GM18873 (cell line): Measurements from ENCODE around the gene MAG.
"Not testable (repeated sequence)": the region's sequence is repeated elsewhere in the genome, so short reads cannot be mapped to it uniquely, and the experiment has no call there.

Source experiments
- ATAC-seq: cut with Tn5 transposase; IDR thresholded peaks from one replicate; pipeline ENCODE4 v1.9.1; 2021; ENCODE audit warnings: mild to moderate bottlenecking, moderate library complexity, moderate number of reproducible peaks; ENCODE audit not compliant: unreplicated experiment, low FRiP score

Gene MAG

DNA sequence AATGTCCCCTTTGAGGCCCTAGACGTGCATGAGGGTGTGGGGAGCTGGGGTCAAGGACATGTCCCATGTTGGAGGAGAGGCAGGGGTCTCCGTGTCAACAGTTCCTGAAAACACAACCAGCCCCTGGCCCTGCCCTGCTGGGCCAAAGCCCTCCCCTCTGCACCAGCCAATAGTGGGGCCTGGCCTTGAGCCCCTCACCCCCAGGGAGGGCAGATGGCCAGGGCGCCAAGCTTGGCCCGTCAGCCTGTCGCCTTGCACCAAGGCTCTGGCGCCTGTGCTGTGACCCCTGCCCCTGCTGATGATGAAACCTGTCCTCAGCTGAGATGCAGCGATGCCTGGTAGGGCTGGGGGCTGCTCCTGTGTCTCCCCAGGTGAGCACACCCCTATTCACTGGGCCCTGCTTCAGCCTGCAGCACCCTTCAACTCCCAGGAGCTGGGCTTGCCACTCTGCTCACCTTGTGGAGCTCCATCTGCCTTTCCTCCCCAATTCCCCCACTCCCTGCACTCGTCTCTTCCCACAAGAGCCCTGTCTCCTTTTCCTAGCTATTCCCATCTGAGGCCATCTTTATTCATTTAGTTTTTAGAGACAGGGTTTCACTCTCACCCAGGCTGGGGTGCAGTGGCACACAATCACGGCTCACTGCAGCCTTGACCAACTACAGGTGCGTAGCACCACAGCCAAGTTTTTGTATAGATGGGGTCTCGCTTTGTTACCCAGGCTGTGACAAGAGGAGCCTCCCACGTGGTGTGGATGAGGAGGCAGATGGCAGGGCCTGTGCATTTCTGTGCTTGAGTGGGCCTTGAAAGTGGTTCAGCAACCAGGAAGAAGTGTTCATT, 11.8 kb upstream of the MAG start:
- ATAC-seq = no peak

DNA sequence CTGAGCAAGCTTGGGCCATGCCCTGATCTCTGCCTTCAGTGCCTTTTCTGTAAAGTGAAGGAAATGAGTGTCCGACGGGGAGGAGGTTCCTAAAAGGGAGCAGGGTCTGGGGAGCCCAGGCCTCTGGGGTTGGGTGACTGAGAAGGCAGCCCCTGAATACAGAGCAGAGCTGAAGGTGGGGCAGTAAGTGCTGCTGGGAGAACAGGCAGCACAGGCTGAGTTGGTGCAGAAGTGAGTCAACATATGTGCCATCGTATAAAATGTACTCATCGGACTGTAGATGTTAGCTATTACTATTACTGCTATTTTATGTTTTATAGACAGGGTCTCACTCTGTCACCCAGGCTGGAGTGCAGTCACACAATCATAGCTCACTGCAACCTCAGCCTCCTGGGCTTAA, 10.7 kb upstream of the MAG start:
- ATAC-seq = no peak

- ATAC-seq = no peak
Measured at GRCh38 chr19:35284153-35285094, 7.5 kb upstream of the MAG start.

DNA sequence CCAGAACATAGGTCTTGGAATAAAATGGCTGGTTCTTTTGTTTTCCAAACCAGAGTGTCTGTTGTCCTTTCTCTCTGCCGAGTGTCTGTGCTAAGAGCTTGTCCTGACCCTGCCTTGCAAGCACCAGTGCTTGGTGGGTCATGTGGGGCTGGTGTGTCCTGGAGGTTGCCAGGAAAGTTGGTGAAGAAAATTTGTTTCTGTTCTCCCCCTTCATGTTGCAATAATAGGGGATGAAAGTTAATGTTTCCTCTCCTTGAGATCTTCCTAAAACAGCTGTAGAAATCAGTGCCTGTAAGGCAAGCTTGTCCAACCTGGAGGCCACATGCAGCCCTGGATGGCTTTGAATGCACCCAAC, 6.9 kb upstream of the MAG start:
- no peak for ATAC-seq

DNA sequence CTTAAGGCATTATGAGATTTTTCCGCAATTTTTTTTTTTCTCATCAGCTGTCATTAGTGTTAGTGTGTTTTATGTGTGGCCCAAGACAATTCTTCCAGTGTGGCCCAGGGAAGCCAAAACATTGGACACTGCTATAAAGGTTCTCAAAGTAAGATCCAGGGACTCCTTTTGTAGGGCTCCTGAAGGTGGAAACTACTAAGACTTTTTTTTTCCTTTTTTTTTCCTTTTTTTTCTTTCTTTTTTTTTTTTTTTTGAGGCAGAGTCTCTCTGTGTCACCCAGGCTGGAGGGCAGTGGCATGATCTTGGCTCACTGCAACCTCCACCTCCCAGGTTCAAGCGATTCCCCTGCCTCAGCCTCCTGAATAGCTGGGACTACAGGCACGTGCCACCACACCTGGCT, 6.5 kb upstream of the MAG start:
- not testable (repeated sequence) for ATAC-seq

DNA sequence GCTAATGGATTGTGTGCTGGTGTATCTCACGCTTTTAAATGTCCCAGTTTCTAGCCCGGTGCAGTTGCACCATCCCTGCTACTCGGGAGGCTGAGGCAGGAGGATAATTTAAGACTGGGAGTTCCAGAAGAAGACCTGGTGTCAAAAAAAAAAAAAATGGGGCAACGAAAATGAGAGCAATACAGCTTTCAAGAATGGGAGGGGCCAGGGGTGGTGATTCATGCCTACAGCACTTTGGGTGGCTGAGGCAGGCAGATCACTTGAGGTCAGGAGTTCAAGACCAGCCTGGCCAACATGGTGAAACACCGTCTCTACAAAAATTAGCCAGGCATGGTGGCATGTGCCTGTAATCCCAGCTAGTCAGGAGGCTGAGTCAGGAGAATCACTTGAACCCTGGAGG, 5.9 kb upstream of the MAG start:
- ATAC-seq = not testable (repeated sequence)

GRCh38 chr19:35287713-35288112, 4.2 kb upstream of the MAG start:
- ATAC-seq = no peak

GRCh38 chr19:35288331-35288730, 3.6 kb upstream of the MAG start:
- ATAC-seq = no peak

DNA sequence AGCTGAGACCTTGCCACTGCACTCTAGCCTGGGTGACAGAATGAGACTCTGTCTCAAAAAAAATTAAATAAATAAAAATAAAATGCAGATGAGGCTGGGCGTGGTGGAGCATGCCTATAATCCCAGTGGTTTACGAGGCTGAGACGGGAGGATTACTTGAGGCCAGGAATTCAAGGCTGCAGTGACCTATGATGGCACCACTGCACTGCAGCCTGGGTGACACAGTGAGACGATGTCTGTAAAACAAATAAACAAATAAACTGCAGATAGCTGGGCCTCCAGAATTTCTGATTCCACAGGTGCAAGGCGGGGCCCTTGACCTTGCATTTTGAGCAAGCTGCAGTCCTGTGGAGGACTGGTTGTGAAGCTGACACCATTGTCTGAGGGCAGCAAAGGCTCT, 3.1 kb upstream of the MAG start:
- no peak for ATAC-seq

- no peak for ATAC-seq
Measured at GRCh38 chr19:35290381-35291127, 1.4 kb upstream of the MAG start.

- ATAC-seq = no peak
Measured at GRCh38 chr19:35291259-35291658, 702 bp upstream of the MAG start.

DNA sequence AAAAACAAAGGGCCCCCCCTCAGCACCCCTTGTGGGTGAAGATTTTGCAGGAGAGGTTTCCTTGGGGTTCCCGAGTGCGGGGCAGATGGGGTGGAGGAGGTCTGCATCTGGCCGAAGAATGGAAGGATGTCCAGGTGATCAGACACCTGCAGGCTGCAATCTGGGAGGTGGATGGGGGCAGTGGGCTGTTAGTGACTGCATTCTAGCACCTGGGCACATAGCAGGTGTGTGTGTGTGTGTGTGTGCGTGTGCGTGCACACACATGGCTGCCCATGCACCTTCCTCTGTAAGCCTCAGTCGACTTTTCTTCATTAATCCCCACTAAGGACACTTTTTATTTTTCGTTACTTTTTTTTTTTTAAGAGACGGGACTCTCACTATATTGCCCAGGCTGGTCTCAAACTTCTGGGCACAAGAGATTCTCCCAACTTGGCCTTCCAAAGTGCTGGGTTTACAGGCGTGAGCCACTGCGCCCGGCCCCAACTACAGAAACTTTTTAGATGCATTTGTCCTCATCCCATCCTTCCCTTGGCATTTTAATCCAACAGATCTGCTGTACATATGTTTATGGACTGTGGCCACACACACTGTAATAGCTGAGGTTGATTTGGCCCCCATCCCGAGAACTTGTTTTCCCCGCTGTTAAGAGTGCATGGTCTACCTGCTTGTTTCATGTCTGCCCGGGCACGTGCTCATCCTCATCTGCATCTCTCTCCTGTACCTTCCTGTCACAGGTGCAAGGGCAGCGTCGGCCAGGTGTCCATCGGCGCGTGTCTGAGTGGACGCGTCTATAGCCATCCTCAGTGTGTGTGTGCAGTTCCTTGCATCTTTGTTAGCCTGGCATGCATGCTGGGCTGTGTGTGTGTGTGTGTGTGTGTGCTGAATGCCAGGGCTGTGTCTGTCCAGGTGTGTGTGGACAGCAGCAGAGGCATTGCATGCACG, 731 bp downstream of the MAG start:
- ATAC-seq = no peak

DNA sequence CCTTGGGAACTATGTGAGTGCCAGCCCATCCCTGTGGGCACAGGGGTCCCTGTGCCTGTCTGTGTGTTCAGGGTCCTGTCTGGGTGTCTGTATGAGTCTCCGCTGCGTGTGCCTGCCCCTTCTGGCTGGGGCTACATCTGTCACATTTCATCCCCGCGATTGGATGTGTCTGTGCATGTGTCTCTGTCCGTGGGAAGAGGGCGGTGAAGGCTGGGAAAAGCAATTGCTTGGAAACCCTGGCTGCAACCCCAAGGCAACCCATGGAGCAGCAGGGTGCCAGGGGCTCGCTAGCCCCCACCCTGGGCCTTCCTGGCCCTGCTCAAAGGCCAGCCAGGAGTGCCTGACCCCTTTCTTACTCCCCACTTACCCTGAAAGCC, 1.4 kb downstream of the MAG start:
- ATAC-seq = no peak

GRCh38 chr19:35293808-35294207, 1.8 kb downstream of the MAG start:
- ATAC-seq = no peak

- no peak for ATAC-seq
Measured at GRCh38 chr19:35294328-35294727, 2.4 kb downstream of the MAG start.

- no peak for ATAC-seq
Measured at GRCh38 chr19:35294859-35295791, 3.2 kb downstream of the MAG start.

- no peak for ATAC-seq
Measured at GRCh38 chr19:35295792-35296462, 4.0 kb downstream of the MAG start.
